Right lobe of liver (tissue), 6 donors: ENCODE measurements around the gene GJA3. TPM values are rescaled to one million over a fixed set of nuclear protein-coding genes. Genes with fewer than 3 reads are reported as not detected.
A peak's percentile ranks its signal among the peaks of the same experiment; 100 is the strongest.

ENCODE experiments used
- ATAC-seq, 4 donors: fragments of 200-7000 bp; cut with Tn5 transposase; one replicate each; pipeline ENCODE4 v1.9.1; 2020; ENCODE audit warnings: mild to moderate bottlenecking in 4 of 4, moderate library complexity in 4 of 4
- DNase-seq, 3 donors: peaks; one replicate each; pipeline ENCODE4 v3.0.0-alpha.2; 2020
- H3K27ac ChIP-seq, 3 donors: fragments of 200-600 bp; one replicate each; pipeline ENCODE4 v1.8.0; 2022
- H3K27me3 ChIP-seq, 2 donors: fragments of 200-600 bp; one replicate each; pipeline ENCODE4 v1.8.0; 2022
- H3K36me3 ChIP-seq, 4 donors: fragments of 200-600 bp; sonication (generic) in 1 of 4; one replicate each; pipeline versions ENCODE4 v1.5.1 to v1.8.0; 2017 to 2022; ENCODE audit warnings: control low read depth in 1 of 4
- H3K4me1 ChIP-seq, 4 donors: fragments of 200-600 bp; sonication (generic) in 1 of 4; one replicate each; pipeline versions ENCODE4 v1.5.1 to v1.8.0; 2017 to 2022; ENCODE audit warnings: control low read depth in 1 of 4
- H3K4me3 ChIP-seq, 3 donors: fragments of 200-600 bp; one replicate each; pipeline ENCODE4 v1.8.0; 2022
- H3K9me3 ChIP-seq, 4 donors: fragments of 200-600 bp; sonication (generic) in 1 of 4; one replicate each; pipeline versions ENCODE4 v1.5.1 to v1.8.0; 2017 to 2022; ENCODE audit warnings: control low read depth in 1 of 4
- POLR2A ChIP-seq: fragments of 450-650 bp; IDR thresholded peaks from one replicate; pipeline ENCODE4 v1.6.1; 2017; ENCODE audit warnings: antibody characterized with exemption, mild to moderate bottlenecking
- WGBS: methylation state at CpG from one replicate; pipeline ENCODE4 v1.1.6; 2018; ENCODE audit warnings: low coverage, low lambda C conversion rate; ENCODE audit not compliant: insufficient coverage; ENCODE audit errors: missing lambda C conversion rate; 5-methylcytosine and 5-hydroxymethylcytosine counted together
- intact Hi-C, 2 donors: fragments of 100-400 bp; cut with DNase I; formaldehyde crosslinking; loops; one replicate each; pipeline versions ENCODE4 v1.11.2 to v1.14.1; 2022
- total RNA-seq, 6 experiments: library from RNA; depleted of rRNA in 2 of 6; stranded (reverse); fragments of >200 nt in 2 of 6; fragmentation: NEBNext Ultra II Directional in 3 of 6; extraction: Animal tissue kit (Norgen Biotek cat#: 25700) in 3 of 6; gene quantifications; one replicate each; pipeline versions ENCODE4 v1.1.0 to v1.2.4, GENCODE V29; 2016 to 2023
- TF ChIP-seq, protein P1 (sequence below), 4 donors: fragments of 200-600 bp in 3 of 4; fragments of 450-650 bp in 1 of 4; IDR thresholded peaks; one replicate each; pipeline versions ENCODE4 v1.5.1 to v1.8.0; 2016 to 2022; ENCODE audit warnings: antibody characterized with exemption in 4 of 4, mild to moderate bottlenecking in 2 of 4
- donor health status: DM: no; HTN: yes; CAD: no.
- donor health status: DM: no; HTN: no; CAD: no.
- donor health status: DM: no; HTN: no; CAD: no.
- donor health status: DM: no; HTN: yes; CAD: no.
- donor health status: DM: no; HTN: yes; CAD: no.

The GJA3 gene
- total RNA-seq, 6 experiments from 2014 or later = 0.11 TPM; not detected in 5

- intact Hi-C loops = no loop called here
- no peak for DNase-seq
- peak in 1 of 4 donors; percentile 29 for ATAC-seq
- TF ChIP-seq, protein P1, sequence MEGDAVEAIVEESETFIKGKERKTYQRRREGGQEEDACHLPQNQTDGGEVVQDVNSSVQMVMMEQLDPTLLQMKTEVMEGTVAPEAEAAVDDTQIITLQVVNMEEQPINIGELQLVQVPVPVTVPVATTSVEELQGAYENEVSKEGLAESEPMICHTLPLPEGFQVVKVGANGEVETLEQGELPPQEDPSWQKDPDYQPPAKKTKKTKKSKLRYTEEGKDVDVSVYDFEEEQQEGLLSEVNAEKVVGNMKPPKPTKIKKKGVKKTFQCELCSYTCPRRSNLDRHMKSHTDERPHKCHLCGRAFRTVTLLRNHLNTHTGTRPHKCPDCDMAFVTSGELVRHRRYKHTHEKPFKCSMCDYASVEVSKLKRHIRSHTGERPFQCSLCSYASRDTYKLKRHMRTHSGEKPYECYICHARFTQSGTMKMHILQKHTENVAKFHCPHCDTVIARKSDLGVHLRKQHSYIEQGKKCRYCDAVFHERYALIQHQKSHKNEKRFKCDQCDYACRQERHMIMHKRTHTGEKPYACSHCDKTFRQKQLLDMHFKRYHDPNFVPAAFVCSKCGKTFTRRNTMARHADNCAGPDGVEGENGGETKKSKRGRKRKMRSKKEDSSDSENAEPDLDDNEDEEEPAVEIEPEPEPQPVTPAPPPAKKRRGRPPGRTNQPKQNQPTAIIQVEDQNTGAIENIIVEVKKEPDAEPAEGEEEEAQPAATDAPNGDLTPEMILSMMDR (IDR thresholded peaks at IDR 0.05) = no peak
- no peak for TF ChIP-seq POLR2A
- 72% methylated on average over 12 of the region's 67 CpGs for WGBS
- Histone ChIP-seq H3K36me3 (no peaks in the 10 kb centered on the region), H3K4me1 (peaks cover 0 to 12% (median 0%) of the 10 kb centered on the region in 4 donors), H3K27ac (no peak overlapping the region), H3K27me3 (no peaks in the 10 kb centered on the region), H3K4me3 (peak overlapping the region in 1 of 3 donors; percentile 24), H3K9me3 (no peaks in the 10 kb centered on the region)
Measured at GRCh38 chr13:20177049-20177831, 16.4 kb upstream of the GJA3 start.

DNA sequence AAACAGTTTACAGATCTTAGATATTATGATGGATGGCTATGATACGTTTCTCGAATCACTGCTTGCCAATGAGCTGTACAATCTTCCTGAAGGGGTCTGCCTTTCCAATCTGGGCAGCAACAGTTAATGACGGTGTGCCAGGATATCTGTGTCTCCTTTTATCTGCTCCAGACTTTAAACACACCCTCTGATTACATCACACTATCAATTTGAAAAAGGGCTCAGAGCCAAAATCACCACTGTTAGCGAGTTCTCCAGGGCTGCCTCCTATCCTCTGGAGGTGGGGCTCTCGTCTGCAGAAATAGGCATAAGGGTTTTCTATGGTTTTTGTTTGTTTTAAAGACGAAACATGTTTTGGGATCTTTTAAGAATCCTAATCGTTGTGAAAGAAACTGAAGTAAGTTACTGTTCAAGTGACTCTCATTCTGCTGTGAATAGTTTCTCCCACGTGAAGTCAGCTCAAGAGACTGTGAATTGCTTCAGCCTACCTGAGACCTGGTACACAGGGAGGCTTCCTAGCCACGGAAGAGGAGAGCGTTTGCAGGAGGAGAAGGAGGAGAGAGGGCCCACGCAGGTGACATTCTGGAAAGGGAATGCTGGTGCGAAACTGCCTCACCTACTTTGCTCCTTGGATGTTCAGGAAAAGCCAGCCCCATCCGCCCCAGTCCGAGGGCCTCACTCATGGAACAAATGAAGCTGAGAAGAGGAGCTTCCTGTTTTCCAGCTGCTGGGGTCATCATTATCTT lies 15.2 kb upstream of the GJA3 start:
- Histone ChIP-seq H3K36me3 (no peaks in the 10 kb centered on the region), H3K27ac (no peak overlapping the region), H3K4me1 (peaks cover 0 to 12% (median 0%) of the 10 kb centered on the region in 4 donors), H3K9me3 (no peaks in the 10 kb centered on the region), H3K4me3 (no peak overlapping the region), H3K27me3 (no peaks in the 10 kb centered on the region)
- DNase-seq = no peak
- TF ChIP-seq POLR2A = no peak
- peak; percentile 59 to 83 (median 72) for ATAC-seq
- 34% methylated on average over 7 of the region's 14 CpGs for WGBS
- intact Hi-C loops = no loop called here

DNA sequence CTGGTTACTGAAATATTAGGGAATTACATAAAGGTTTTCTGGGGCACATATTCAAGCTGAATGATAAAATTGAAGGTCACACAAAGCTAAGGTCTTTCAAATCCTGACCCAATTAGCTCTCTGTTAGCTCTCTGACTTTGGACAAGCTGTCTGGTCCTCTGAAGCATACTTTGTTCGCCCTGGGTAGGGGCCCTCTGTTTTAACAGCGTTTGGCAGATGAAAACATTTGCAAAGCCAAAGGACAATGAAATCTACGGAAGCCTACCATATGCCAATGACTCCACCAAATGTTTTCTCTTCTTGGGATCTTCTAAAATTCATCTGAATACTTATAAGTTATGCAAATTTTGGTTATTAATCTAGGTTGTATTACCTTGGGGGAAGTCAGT lies 14.5 kb upstream of the GJA3 start:
- no peaks in the 10 kb centered on the region for H3K9me3 ChIP-seq
- H3K27me3 ChIP-seq = no peaks in the 10 kb centered on the region
- WGBS = 26% methylated on average over 3 of the region's 3 CpGs
- H3K27ac ChIP-seq = no peak overlapping the region
- TF ChIP-seq, protein P1 (IDR thresholded peaks at IDR 0.05) = no peak
- no peak for TF ChIP-seq POLR2A
- ATAC-seq (no peak), DNase-seq (no peak)
- intact Hi-C loops = no loop called here
- H3K4me3 ChIP-seq = no peak overlapping the region
- peaks cover 0 to 12% (median 0%) of the 10 kb centered on the region in 4 donors for H3K4me1 ChIP-seq
- no peaks in the 10 kb centered on the region for H3K36me3 ChIP-seq

GRCh38 chr13:20174656-20175405 lies 14.0 kb upstream of the GJA3 start:
- peak in 1 of 3 donors; percentile 41 for DNase-seq
- 36% methylated on average over 13 of the region's 22 CpGs for WGBS

More at GRCh38 chr13:20174656-20175405, 14.0 kb upstream of the GJA3 start:
- Histone ChIP-seq H3K36me3 (no peaks in the 10 kb centered on the region), H3K27me3 (no peaks in the 10 kb centered on the region), H3K4me1 (peaks cover 0 to 12% (median 0%) of the 10 kb centered on the region in 4 donors), H3K9me3 (no peaks in the 10 kb centered on the region), H3K27ac (no peak overlapping the region), H3K4me3 (no peak overlapping the region)
- TF ChIP-seq, protein P1 (IDR thresholded peaks at IDR 0.05) = no peak
- TF ChIP-seq POLR2A = no peak
- intact Hi-C loops = no loop called here
- peak in 3 of 4 donors; percentile 23 to 68 (median 26) for ATAC-seq
